Mammary epithelial cell (primary cell): ENCODE measurements around the gene AQP2.

Experiments
- CTCF ChIP-seq, 2 donors: IDR thresholded peaks in 1 of 2; conservative IDR thresholded peaks in 1 of 2; 2 replicates each; pipeline ENCODE4 v1.5.1; 2011 to 2012; ENCODE audit warnings: inconsistent platforms in 2 of 2, low read length in 2 of 2, mild to moderate bottlenecking in 2 of 2, control low read depth in 1 of 2, low read depth in 1 of 2; ENCODE audit not compliant: insufficient read depth in 1 of 2; ENCODE audit errors: extremely low read depth in 1 of 2
- EZH2 ChIP-seq: IDR thresholded peaks from 2 replicates; pipeline ENCODE4 v1.6.1; 2012; ENCODE audit warnings: low read length, inconsistent platforms, borderline replicate concordance

- no peak for TF ChIP-seq CTCF (conservative IDR thresholded peaks at IDR 0.05 in 1 of 2, IDR thresholded peaks at IDR 0.05 in 1 of 2; ENCODE audit: extremely low read depth in 1 of 2, insufficient read depth in 1 of 2, low read depth in 1 of 2, low read length in 2 of 2)
- TF ChIP-seq EZH2 = no peak
Measured at GRCh38 chr12:49933796-49934195, 16.7 kb upstream of the AQP2 start.
